NCI-H2196 (cell line): ENCODE data around the gene BBS10.
"Not testable (repeated sequence)": the region's sequence is repeated elsewhere in the genome, so short reads cannot be mapped to it uniquely, and the experiment has no call there.

Source experiments
- DNase-seq: peaks from one replicate; lab custom pipeline; 2025; ENCODE audit not compliant: unreplicated experiment; lab: John Stamatoyannopoulos, UW

Gene BBS10

GRCh38 chr12:76332606-76333005, 15.6 kb downstream of the BBS10 start:
- no peak for DNase-seq

- DNase-seq = no peak
Observed at GRCh38 chr12:76329606-76330005, 18.6 kb downstream of the BBS10 start.

DNA sequence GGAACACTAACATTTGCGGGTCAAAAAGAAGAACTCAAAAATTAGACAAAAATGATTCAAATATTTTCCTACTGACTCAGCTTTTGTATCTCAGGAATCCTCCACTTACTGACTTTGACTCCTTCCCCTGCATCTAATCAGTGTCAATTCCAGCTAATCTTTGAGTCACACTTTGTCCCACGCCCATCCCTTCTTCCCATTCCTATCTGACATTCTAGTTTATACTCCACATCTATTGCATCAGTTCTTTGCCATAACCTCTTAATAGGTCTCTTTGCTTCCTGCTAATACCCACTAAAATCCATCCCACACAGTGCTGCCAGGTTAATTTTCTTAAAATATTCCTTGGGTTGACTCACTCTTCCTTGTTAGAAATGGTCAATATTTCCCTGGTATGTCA, 19.1 kb downstream of the BBS10 start:
- no peak for DNase-seq

DNA sequence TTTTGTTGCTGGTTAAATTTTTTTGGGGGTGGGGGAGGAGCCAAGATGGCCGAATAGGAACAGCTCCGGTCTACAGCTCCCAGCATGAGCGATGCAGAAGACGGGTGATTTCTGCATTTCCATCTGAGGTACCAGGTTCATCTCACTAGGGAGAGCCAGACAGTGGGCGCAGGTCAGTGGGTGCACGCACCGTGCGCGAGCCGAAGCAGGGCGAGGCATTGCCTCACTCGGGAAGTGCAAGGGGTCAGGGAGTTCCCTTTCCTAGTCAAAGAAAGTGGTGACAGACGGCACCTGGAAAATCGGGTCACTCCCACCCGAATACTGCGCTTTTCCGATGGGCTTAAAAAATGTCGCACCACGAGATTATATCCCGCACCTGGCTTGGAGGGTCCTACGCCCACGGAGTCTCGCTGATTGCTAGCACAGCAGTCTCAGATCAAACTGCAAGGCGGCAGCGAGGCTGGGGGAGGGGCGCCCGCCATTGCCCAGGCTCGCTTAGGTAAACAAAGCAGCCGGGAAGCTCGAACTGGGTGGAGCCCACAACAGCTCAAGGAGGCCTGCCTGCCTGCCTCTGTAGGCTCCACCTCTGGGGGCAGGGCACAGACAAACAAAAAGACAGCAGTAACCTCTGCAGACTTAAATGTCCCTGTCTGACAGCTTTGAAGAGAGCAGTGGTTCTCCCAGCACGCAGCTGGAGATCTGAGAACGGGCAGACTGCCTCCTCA, 28.5 kb downstream of the BBS10 start:
- DNase-seq = not testable (repeated sequence)

- no peak for DNase-seq
Observed at GRCh38 chr12:76318773-76319594, 29.2 kb downstream of the BBS10 start.

DNA sequence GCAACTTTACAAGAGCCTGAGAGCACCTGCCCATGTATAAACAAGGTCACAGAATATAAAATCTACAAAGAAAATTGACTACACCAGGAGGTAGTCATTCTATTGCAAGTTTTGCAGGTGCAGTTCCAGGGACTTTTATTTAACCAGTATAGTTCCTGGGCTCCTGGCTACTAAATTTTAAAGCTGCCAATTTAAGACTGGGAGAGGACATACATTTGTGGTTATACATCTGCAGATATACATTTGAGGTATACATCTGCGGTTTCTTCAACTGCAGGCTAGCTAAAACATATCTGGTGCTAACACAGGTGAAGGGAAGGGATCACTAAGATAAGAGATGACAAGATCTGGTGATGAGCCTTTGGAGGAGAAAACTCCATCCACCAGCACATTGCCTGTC, 30.2 kb downstream of the BBS10 start:
- DNase-seq = no peak

GRCh38 chr12:76316468-76316867, 31.7 kb downstream of the BBS10 start:
- no peak for DNase-seq

DNA sequence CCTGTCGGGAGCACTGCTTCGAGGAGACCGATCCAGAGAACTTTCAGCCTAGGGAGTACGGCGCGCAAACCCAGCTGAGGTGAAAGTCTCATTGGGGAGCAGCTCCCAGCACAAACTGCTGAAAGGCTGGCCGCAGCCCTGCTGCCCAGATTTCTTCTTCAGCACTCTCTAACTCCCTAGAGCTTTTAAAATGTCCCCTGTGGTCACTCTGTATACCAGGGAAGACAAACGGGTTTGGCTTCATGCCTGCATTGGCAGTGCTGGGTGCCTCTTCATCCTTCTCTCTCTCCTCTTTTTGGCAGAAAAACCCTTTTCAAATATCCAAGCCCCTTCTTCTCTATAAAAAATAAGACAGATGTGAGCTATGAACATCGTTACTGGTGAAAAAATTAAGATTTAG, 34.9 kb downstream of the BBS10 start:
- DNase-seq = no peak

- DNase-seq = no peak
Observed at GRCh38 chr12:76312315-76312714, 35.9 kb downstream of the BBS10 start.

DNA sequence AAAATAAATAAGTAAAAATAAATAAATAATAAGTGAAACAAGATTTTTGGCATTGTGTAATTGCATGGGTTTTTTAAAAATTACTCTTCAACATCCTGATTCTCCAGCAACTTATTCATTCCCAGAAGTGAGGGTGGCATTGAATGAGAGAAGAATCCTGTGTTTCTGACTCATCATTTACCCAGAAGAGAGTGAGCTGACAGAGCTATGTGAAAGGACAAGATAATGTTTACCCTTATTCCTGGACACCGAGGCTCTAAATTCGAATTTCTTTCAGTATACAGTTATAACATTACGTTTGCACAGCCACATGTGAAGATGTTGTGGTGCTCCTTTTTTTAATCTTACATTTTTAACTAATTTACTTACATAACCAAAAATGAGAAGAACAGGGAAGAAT, 36.4 kb downstream of the BBS10 start:
- DNase-seq = no peak

- DNase-seq = no peak
Observed at GRCh38 chr12:76310110-76310509, 38.1 kb downstream of the BBS10 start.

- DNase-seq = no peak
Observed at GRCh38 chr12:76308866-76309265, 39.3 kb downstream of the BBS10 start.

- no peak for DNase-seq
Observed at GRCh38 chr12:76307083-76307482, 41.1 kb downstream of the BBS10 start.

DNA sequence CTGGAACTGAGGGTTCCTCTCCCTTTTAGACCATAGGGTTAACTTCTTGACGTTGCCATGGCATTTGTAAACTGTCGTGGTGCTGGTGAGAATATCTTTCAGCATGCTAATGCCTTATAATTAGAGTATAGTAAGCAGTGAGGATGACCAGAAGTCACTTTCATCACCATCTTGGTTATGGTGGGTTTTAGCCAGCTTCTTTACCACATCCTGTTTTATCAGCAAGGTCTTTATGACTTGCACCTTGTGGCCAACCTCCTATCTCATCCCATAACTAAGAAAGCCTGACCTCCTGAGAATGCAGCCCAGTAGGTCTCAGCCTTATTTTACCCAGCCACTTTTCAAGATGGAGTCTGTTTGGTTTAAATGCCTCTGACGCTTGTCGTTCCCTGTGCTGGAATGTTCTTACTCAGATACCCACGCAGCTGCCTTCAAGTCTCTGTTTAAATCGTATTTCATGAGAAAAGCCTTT, 44.2 kb downstream of the BBS10 start:
- DNase-seq = no peak

DNA sequence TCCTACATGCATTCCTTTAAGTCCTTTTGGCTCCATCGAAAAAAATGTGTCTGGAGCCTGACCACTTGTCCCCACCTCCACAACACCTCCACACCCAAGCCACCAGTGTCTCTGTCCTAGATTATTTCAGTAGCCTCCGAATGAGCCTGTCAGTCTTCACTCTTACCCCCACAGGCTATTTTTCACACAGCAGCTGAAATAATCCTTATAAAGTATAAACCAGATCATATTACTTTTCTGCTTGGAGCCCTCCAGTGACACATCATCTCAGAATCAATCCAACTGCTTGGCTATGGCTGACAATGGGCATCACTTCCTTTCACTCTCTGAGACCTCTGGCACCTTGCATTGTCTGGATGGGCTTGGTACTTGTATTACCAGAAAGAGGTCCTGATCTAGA, 44.9 kb downstream of the BBS10 start:
- no peak for DNase-seq

DNA sequence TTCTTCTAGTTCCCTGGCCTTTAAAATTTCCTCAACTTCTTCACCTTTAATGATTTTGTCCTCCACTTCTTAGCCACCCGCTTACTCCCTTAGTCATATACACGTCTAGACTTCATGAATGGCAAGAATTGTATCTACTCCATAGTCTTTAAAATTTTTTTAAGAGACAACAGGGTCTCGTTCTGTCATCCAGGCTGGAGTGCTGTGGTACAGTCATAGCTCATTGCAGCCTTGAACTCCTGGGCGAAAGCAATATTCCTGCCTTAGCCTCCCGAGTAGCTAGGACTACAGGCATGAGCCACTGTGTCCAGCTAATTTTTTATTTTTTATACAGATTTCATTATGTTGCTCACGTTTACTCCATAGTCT, 47.9 kb downstream of the BBS10 start:
- DNase-seq = no peak

DNA sequence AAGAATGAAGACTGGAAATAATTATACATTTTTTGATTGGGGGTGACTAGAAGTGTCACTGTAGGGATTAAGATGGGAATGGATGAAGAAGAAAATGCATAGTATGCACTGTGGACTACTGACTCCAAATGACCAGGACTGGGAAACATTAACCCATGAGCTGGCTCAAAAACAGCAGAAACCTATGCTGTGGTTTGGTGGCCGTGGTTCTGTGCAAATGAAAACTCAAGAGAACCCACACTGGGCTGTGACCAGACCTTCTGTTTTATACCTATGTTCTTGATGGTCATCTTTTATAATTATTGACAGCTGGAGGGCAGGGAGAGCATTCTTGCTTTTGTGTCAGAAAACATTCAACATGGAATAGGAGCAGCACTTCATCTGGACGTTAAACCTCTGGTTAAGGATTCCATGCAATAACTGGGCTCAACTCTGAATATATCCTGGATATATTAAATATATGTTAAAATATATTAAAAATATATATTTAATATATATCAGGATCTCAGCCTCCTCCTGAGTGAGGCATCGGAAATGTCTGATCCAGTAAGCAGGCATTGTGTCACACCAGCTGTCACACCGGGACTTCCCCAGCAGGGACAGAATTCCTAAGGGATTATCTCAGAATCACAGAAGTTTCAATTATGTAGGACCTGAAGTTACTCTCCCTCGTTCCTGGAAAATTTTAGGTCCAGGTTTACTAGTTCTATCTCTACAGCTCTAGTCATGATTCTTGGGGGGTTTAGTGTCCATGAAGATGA, 48.5 kb downstream of the BBS10 start:
- no peak for DNase-seq
